ACC112 (cell line): ENCODE data around the gene TMSB4X.
"Not testable (repeated sequence)": the region's sequence is repeated elsewhere in the genome, so short reads cannot be mapped to it uniquely, and the experiment has no call there.

Experiments used
- H2AFZ ChIP-seq: fragments of 200-600 bp; sonication (generic); one replicate; pipeline ENCODE4 v1.6.0; 2017; ENCODE audit warnings: antibody characterized with exemption, low read length; ENCODE audit not compliant: unreplicated experiment
- H3K27ac ChIP-seq: fragments of 200-600 bp; sonication (generic); 2 replicates; pipeline ENCODE4 v1.5.1; 2014; ENCODE audit warnings: low read depth, mild to moderate bottlenecking, antibody characterized with exemption, low read length, moderate library complexity
- H3K27me3 ChIP-seq: fragments of 200-600 bp; sonication (generic); 2 replicates; pipeline ENCODE4 v1.6.1; 2014; ENCODE audit warnings: mild to moderate bottlenecking, antibody characterized with exemption, low read length, moderate library complexity, mixed read lengths; ENCODE audit not compliant: insufficient read depth
- H3K36me3 ChIP-seq: fragments of 200-600 bp; sonication (generic); 2 replicates; pipeline ENCODE4 v1.6.1; 2016; ENCODE audit warnings: mild to moderate bottlenecking, antibody characterized with exemption, low read length, moderate library complexity, mixed read lengths; ENCODE audit not compliant: insufficient read depth
- H3K4me1 ChIP-seq: fragments of 200-600 bp; sonication (generic); one replicate; pipeline ENCODE4 v1.6.1; 2016; ENCODE audit warnings: low read length, mixed read lengths; ENCODE audit not compliant: insufficient read depth, unreplicated experiment, control insufficient read depth
- H3K4me3 ChIP-seq: fragments of 200-600 bp; sonication (generic); 2 replicates; pipeline ENCODE4 v1.5.1; 2014; ENCODE audit warnings: mild to moderate bottlenecking, low read depth, low read length
- H3K79me2 ChIP-seq: fragments of 200-600 bp; sonication (generic); one replicate; pipeline ENCODE4 v1.6.0; 2016; ENCODE audit warnings: low read length; ENCODE audit not compliant: control insufficient read depth, unreplicated experiment, insufficient read depth

The TMSB4X gene

DNA sequence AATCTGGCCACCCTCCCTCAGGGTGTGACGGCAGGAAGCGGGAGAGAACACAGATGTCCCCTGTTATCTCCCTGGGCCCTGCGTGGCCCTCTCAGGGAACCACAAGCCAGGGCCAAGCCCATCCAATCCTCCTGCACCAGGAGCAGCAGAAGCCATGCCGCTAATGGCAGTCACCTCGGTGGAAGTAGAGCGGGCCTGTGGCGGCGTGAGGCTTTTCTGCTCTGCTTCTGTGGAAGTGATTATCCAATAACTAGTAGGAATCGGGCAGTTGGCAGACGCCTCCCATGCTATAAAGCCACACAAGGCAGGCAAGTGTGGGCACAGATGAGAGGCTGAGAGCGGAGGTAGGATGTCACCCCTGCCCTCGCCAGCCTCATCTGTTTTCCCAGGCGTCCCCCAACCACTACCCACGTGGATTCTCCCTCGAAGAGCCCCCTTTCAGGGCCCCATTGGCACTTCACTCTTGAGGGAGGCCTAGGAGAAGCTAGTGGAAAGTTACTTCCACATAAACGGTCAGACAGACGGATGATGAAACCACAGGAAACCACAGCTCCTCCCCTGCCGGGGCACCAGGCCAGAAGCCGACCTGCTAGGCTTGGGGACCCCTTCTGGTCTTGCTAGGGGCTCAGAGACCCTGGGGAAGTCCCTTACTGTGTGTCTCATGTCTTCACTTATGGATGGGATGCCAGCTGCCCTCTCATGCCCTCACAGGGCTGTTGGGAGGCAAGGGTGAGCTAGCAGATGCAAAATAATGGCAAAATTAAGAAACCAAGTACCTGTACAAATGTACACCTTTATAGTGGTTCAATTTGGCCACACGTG, 18.8 kb upstream of the TMSB4X start:
- H2AFZ ChIP-seq: peak overlapping the region; percentile 94
- H3K27ac ChIP-seq: peak overlapping the region; percentile 90
- H3K36me3 ChIP-seq: no peaks in the 10 kb centered on the region
- no peaks in the 10 kb centered on the region for H3K27me3 ChIP-seq
- no peaks in the 10 kb centered on the region for H3K79me2 ChIP-seq
- H3K4me1 ChIP-seq: peaks cover 20% of the 10 kb centered on the region
- peak overlapping the region; percentile 47; the same call in 1 of the 2 replicates for H3K4me3 ChIP-seq

DNA sequence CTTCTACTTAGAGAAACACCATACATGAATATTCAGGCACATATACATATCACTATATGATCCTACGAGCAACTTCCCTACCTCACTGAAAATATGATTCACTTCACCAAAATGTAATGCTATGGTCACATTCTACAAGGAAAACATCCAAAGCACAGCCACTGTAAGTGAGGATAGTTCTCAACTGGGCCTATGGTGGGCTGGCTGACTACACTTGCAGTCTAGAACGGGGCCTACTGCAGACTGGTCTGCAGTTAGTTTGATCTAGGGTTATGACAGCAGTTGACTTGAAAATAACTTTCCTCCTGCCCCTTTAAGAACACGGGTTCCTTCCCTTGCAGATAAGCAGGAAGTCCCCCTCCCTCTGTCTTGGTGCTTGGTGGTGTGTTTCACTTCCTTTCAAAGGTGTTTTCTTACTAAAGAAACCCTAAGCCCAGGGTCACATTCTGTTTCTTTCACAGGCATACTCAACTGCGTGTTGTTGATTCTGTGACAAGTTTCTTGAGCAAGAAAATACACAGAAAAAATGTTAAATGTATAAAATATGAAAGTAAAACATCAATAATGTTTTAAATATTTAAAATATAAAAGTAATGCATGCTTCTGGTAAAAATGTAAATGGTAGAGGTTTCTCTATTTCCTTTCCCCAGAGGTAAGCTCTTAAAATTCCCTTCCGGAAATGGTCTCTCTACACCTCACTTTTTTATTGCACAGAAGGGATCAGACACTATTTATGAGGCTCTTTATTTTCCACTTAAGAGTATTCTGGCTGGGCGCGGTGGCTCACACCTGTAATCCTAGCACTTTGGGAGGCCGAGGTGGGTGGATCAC, 18.0 kb upstream of the TMSB4X start:
- H2AFZ ChIP-seq: peak overlapping the region; percentile 94
- H3K79me2 ChIP-seq: no peaks in the 10 kb centered on the region
- peak overlapping the region; percentile 47; the same call in 1 of the 2 replicates for H3K4me3 ChIP-seq
- H3K36me3 ChIP-seq: no peaks in the 10 kb centered on the region
- H3K4me1 ChIP-seq: peaks cover 19% of the 10 kb centered on the region
- peak overlapping the region; percentile 90 for H3K27ac ChIP-seq
- H3K27me3 ChIP-seq: no peaks in the 10 kb centered on the region

DNA sequence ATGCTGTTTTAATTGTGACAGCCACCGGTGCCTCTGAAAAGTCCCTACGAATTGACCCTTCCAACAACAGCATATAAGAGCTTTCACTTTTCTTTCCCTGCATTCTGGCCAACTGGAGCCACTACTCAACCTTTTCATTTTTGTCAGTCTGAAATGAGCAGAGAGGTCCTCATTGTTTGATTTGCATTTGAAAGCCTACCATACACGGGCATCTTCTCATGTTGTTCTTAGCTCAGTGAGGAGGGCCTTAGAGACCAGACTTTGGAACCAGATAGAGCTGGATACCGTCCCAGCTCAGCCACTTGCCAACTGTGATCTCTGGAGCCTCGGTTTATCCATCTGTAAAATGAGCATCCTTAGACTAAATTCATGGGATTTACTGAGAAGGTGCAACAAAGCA, 16.9 kb upstream of the TMSB4X start:
- Histone ChIP-seq H3K4me1 (peaks cover 19% of the 10 kb centered on the region), H3K27ac (no peak overlapping the region), H2AFZ (peak overlapping the region; percentile 25), H3K79me2 (no peaks in the 10 kb centered on the region), H3K27me3 (no peaks in the 10 kb centered on the region), H3K36me3 (no peaks in the 10 kb centered on the region), H3K4me3 (no peak overlapping the region)

DNA sequence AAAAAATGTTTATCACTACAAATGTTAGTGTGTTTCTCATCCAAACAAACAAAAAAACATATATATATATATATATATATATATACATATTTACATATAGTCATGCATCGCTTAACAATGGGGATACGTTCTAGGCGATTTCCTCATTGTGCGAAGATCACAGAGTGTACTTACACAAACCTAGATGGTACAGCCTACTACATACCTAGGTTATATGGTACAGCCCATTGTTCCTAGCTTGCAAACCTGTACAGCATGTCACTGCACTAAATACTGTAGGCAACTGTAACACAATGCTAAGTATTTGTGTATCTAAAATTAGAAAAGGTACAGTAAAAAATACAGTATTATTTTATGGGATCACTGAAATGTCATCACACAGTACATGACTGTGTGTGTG, 16.4 kb upstream of the TMSB4X start:
- no peaks in the 10 kb centered on the region for H3K36me3 ChIP-seq
- H3K27me3 ChIP-seq: no peaks in the 10 kb centered on the region
- no peaks in the 10 kb centered on the region for H3K79me2 ChIP-seq
- no peak overlapping the region for H2AFZ ChIP-seq
- no peak overlapping the region for H3K27ac ChIP-seq
- H3K4me1 ChIP-seq: peaks cover 19% of the 10 kb centered on the region
- no peak overlapping the region for H3K4me3 ChIP-seq

- no peaks in the 10 kb centered on the region for H3K36me3 ChIP-seq
- peaks cover 12% of the 10 kb centered on the region for H3K4me1 ChIP-seq
- no peaks in the 10 kb centered on the region for H3K27me3 ChIP-seq
- H3K4me3 ChIP-seq: no peak overlapping the region
- H2AFZ ChIP-seq: peak overlapping the region; percentile 25
- H3K27ac ChIP-seq: no peak overlapping the region
- H3K79me2 ChIP-seq: no peaks in the 10 kb centered on the region
These were observed 13.7 kb upstream of the TMSB4X start for GRCh38 chrX:12961196-12961718.

DNA sequence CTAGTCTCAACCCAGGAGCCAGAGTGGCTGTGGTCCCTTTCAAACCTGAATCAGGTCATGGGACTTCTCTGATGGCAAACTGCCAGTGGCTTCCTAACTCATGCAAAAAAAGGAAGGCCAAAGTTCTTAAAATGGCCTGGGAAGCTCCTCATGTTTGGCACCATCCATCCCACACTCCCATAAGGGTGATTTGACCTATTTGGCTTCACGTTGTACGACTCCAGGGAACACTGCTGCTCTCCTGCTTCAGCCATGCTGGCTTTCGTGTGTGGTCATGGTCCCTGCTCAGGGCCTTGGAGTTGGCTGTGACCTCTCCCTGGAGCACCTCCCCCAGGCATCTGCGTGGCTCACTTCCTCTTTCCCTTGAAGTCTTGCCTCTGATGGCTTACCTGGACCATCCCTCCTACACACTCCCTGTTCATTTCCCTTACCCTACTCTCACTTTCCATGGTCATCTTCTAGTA, 12.8 kb upstream of the TMSB4X start:
- H3K36me3 ChIP-seq: no peaks in the 10 kb centered on the region
- no peaks in the 10 kb centered on the region for H3K79me2 ChIP-seq
- H3K27ac ChIP-seq: no peak overlapping the region
- H3K4me3 ChIP-seq: no peak overlapping the region
- H3K27me3 ChIP-seq: no peaks in the 10 kb centered on the region
- no peak overlapping the region for H2AFZ ChIP-seq
- peaks cover 4% of the 10 kb centered on the region for H3K4me1 ChIP-seq

GRCh38 chrX:12963210-12963850, 11.6 kb upstream of the TMSB4X start:
- H3K36me3 ChIP-seq, H3K4me1 ChIP-seq, H2AFZ ChIP-seq, H3K27ac ChIP-seq, H3K79me2 ChIP-seq, H3K4me3 ChIP-seq, H3K27me3 ChIP-seq: not testable (repeated sequence)

DNA sequence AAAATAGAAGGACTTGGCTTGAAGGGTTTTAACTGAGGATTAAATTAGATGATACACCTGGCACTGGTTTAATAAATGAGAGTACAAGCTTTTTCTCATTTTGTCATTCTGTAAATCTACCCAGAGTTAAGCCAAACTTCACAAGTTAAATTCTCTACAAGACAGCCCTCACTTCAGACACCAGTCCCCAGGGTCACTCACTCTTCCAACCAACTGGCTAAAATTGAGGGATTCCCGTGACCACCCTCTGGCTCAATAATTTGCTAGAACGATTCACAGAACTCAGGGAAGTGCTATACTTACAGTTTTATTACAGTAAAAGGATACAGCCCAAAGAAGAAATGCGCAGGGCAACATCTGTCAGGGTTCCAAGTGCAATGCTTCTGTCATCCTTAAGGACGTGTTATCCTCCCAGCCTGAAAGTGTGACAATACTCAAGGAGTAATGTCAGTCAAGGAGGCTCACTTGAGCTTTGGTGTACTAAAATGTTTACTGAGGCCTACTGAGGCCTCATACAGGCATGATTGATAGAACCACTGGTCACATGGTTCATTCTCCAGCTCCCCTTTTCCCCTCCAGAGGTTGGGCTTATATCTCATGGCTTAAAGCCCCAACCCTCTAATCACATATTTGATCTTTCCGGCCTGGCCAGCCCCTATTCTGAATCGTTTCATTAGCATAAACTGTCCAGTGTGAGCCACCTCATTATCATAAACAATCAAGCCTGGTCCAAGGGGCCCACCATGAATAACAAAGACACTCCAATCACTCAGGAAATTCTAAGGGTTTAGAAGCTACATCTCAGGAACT, 9.6 kb upstream of the TMSB4X start:
- H3K27me3 ChIP-seq: no peaks in the 10 kb centered on the region
- H2AFZ ChIP-seq: no peak overlapping the region
- H3K4me3 ChIP-seq: no peak overlapping the region
- H3K27ac ChIP-seq: no peak overlapping the region
- H3K36me3 ChIP-seq: no peaks in the 10 kb centered on the region
- no peaks in the 10 kb centered on the region for H3K79me2 ChIP-seq
- peaks cover under 1% of the 10 kb centered on the region for H3K4me1 ChIP-seq

GRCh38 chrX:12966151-12966550, 8.8 kb upstream of the TMSB4X start:
- Histone ChIP-seq H3K27me3 (no peaks in the 10 kb centered on the region), H3K36me3 (no peaks in the 10 kb centered on the region), H3K4me3 (no peak overlapping the region), H3K4me1 (peaks cover 8% of the 10 kb centered on the region), H3K27ac (no peak overlapping the region), H3K79me2 (no peaks in the 10 kb centered on the region), H2AFZ (no peak overlapping the region)
